Esophagus squamous epithelium (tissue), 4 donors: ENCODE results near the gene ALDOC.

Source experiments
- POLR2A ChIP-seq, 4 donors: fragments of 450-650 bp; IDR thresholded peaks; one replicate each; pipeline ENCODE4 v1.6.1; 2017; ENCODE audit warnings: antibody characterized with exemption in 4 of 4, mild to moderate bottlenecking in 4 of 4, moderate library complexity in 3 of 4
- TF ChIP-seq, protein P1 (sequence below), 6 experiments: fragments of 450-650 bp in 4 of 6; fragments of 200-600 bp in 2 of 6; sonication (generic) in 2 of 6; IDR thresholded peaks; one replicate each; pipeline ENCODE4 v1.5.1; 2016 to 2019; ENCODE audit warnings: antibody characterized with exemption in 6 of 6, mild to moderate bottlenecking in 4 of 6, moderate library complexity in 4 of 6

DNA sequence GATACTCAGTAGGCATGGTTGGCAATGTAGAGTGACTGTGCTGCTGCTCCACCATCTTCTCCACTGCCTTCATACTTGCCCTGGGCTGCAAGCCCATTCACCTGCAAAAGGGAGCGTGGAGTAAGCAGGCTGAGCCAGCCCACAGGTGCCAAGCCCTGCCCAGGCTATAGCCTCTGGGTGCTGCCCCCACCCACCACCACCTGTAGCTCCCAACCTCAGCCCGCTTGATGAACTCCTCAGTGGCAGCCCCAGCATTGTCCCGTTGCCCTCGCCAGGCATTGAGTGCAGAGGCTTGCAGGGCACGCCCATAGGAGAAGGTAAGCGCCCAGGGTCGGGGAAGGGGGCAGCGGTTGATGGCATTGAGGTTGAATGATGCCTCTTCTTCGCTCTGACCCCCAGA lies 3.2 kb downstream of the ALDOC start:
- TF ChIP-seq, protein P1, sequence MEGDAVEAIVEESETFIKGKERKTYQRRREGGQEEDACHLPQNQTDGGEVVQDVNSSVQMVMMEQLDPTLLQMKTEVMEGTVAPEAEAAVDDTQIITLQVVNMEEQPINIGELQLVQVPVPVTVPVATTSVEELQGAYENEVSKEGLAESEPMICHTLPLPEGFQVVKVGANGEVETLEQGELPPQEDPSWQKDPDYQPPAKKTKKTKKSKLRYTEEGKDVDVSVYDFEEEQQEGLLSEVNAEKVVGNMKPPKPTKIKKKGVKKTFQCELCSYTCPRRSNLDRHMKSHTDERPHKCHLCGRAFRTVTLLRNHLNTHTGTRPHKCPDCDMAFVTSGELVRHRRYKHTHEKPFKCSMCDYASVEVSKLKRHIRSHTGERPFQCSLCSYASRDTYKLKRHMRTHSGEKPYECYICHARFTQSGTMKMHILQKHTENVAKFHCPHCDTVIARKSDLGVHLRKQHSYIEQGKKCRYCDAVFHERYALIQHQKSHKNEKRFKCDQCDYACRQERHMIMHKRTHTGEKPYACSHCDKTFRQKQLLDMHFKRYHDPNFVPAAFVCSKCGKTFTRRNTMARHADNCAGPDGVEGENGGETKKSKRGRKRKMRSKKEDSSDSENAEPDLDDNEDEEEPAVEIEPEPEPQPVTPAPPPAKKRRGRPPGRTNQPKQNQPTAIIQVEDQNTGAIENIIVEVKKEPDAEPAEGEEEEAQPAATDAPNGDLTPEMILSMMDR (IDR thresholded peaks at IDR 0.05), result no peak
- TF ChIP-seq POLR2A (IDR thresholded peaks at IDR 0.05), result no peak
